Stimulated activated naive CD4-positive, alpha-beta T cell (primary cell): ENCODE results near the gene ANKRD16.
"Not testable (repeated sequence)": the region's sequence is repeated elsewhere in the genome, so short reads cannot be mapped to it uniquely, and the experiment has no call there.

ENCODE experiments used
- DNase-seq, 6 experiments: peaks; one replicate each; lab custom pipeline; 2025; lab: John Stamatoyannopoulos, UW

Gene ANKRD16

DNA sequence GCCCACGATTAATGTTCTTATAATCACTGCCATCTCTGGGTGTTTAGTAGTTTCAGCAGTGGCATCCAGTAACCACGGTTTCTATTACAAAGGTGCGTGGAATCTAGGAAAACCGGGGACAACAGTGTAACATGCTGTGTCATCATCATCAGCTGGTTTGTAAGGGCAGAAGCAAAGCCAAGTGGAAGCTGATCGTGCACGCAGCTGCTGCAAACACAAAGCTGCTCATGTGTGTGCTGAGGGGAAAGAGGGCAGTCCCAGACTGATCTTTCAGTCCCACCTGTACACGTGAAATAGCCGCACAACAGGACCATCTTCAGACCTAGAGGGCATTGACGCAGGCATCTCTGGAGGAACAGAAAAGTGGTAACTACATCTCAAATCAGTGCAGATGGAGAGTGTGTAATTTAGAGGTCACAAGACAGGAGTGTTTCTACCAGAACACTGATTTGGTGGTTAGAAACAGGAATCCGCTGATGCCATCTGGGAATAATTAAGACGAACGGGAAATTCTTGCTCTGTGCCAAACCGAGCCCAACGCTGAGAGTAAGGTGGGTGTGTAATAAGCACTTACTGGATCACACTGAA lies 13.4 kb downstream of the ANKRD16 start:
- no peak for DNase-seq

DNA sequence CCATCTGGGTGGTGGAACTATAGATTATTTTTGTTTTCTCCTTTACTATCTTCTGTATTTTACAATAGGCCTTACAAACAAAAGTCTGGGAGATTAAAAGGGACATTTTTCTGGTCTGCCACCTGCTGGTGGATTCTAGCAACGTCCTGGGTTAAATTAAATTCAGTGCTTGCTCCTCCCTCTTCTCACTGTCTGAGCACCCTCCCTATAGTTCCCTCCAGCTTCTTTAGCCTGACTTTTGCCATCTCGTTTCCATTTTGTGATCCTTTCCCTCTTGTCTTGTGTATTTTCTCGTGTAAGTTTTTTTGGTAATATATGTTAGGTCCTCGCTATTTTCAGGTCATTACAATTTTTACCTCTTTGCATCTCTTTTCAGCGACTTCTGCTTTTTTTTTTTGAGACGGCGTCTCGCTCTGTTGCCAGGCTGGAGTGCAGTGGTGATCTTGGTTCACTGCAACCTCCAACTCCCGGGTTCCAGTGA lies 16.1 kb downstream of the ANKRD16 start:
- DNase-seq, result peak; percentile 27 to 77 (median 50)

DNA sequence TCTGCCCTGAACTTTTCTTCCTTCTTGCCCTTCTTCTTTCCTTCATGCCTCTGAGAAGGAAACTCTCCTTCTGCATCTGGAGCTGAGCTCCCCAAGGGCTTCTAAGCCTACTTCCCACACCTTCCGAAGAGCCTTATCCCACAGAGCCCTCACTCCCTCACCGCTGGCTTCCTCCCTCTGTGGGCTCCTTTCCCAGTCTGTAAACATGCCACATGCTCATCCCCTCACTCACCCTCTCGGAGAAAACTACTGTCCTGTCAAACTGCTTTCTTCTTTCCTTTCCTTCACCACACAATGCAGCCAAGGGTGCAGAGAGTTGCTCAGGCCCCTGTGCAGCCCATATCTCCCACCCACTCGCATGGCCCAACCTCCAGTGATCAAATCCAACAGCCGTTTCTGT lies 18.1 kb downstream of the ANKRD16 start:
- no peak for DNase-seq

DNA sequence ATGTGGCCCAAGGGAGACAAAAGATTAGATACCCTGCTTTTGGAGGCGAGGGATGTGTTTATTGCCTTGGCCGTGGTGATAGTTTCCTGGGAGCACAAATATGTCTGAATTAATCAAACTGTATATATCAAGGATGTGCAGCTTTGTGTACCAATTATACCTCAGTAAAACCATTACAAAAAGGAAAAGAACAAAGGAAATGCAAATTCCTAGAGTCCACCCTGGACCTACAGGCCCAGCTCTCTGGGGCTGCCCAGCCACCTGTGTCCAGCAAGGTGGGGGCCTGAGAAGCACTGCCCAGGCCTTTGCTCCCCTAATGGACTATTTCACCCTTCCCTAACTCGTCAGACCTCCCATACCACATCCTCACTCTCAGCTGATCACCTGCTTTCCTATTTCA lies 20.5 kb downstream of the ANKRD16 start:
- DNase-seq, result no peak

DNA sequence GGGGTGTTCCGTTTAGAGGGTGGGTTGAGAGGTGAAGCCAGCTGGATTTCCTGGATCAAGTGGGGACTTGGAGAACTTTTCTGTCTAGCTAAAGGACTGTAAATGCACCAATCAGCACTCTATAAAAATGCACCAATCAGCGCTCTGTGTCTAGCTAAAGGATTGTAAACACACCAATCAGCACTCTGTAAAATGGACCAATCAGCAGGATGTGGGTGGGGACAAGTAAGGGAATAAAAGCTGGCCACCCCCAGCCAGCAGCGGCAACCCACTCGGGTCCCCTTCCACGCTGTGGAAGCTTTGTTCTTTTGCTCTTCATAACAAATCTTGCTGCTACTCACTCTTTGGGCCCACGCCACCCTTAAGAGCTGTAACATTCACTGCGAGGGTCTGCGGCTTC lies 21.3 kb downstream of the ANKRD16 start:
- DNase-seq, result not testable (repeated sequence)

DNA sequence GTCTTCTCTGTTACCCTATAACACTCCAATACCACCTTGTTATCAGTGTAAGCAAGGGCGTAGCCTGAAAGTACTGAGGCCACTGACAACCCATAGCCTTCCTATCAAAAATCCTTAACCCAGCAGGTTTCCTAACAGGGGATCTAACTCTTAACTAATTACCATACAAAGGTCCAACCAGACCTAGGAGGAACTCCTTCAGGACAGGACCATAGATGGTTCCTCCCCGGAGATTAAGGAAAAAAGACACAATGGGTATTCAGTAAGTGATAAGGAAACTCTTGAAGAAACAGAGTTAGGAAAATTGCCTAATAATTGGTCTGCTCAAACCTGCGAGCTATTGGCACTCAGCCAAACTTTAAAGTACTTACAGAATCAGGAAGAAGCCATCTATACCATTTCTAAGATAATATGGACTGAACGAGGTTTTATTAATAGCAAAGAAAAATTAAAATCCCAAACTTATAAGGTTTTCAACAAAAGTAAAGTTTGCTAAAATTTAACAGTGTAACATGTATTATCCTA lies 22.5 kb downstream of the ANKRD16 start:
- not testable (repeated sequence) for DNase-seq

DNA sequence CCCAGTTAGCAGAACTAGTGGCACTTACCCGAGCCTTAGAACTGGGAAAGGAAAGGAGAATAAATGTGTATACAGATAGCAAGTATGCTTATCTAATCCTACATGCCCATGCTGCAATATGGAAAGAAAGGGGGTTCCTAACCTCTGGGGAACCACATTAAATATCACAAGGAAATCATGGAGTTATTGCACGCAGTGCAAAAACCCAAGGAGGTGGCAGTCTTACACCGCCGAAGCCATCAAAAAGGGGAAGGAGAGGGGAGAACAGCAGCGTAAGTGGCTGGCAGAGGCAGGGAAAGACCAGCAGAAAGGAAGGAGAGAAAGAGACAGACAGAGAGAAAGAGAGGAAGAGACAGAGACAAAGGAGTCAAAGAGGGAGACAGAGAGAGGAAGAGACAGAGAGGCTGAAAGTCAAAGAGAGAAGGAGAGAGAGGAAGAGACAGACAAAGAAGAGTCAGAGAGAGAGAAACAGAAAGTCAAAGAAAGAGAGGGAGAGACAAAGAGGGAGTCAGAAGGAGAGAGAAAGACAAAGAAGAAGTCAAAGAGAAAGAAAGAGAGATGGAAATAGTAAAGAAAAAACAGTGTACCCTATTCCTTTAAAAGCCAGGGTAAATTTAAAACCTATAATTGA lies 23.1 kb downstream of the ANKRD16 start:
- not testable (repeated sequence) for DNase-seq

DNA sequence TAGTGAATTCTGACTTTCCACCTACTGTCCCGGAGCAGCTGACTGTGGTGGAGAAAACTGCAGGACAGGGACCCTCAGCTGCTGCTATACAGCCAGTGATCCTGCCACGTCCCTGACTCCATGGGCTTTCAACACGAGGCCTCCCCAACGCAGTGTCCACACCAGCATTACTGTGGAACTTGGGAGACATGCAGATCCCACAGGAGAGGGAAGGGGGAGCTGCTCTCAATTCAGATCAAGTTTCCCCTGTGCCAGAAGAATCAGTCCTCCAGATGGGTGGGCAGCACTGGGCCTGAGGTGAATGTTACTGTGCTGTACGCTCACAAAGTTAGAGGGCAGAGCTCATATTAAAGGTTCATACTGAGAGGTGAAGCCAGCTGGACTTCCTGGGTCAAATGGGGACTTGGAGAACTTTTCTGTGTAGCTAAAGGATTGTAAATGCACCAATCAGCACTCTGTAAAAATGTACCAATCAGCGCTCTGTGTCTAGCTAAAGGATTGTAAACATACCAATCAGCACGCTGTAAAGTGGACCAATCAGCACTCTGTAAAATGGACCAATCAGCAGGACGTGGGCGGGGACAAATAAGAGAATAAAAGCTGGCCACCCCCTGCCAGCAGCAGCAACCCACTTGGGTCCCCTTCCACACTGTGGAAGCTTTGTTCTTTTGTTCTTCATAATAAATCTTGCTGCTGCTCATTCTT lies 26.6 kb downstream of the ANKRD16 start:
- not testable (repeated sequence) for DNase-seq

DNA sequence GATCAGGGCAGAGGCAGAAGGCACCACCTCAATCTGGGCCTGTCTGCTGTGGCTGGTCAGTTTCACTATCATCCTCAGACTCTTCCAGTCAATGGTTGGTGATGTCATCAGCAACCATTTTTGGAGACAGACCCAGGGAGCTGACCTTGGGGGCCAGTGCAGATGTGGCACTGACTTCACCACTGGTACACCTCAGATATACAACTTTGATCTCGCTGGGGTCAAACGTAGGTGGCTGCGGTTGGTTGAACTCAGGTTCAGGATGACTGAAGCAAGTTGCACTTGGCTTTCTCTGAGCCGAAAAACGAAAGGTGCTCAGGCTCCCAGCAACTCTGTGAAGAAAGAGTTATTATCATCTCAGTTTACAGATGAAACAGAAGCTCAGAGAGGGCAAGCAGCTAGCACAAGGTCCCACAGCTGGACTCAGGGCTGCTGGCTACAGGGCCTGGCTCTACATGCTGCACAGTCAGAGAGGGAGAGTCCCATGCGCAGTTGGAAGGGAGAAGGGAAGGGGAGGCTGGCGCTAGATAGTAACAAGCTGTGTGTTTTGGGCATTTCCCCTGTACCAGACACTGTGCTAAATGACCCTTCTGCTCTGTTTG lies 27.2 kb downstream of the ANKRD16 start:
- no peak for DNase-seq

DNA sequence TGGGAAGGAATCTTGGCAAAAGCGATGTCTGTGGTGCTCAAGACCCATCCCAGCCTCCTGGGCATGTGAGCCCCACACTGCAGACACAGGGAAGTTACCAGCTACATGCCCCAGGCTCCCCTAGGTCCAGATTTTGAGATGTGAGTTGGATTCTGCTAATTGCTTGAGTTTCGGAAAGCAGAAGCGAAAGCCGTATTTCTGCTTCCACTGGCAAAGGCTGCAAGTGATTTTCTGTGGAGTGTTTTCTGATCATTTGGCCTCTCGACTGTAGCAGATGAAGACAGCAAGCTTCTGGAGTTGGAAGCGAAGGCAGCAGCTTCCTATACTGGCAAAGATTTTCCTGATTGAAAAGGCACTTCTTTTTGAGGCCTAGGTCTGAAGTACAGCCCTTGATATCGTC lies 29.6 kb downstream of the ANKRD16 start:
- DNase-seq, result no peak

DNA sequence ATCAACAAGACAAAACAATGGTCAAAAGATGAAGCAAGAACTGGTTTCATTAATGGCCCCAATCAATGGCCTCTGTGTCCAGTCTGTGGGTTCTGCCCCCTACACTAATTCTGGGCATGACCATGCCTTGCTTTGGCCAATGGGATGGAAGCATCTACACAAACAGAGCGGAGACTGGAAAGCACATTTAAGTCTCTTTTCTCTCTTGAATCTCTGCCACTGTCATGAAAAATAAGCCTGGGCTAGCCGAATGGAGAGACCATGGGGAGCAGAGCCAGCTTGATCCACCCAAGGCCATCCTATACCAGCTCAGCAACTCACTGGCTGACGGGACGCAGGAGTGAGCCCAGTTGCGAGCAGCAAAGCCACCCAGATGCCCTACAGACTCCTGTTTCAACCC lies 30.9 kb downstream of the ANKRD16 start:
- DNase-seq, result no peak

DNA sequence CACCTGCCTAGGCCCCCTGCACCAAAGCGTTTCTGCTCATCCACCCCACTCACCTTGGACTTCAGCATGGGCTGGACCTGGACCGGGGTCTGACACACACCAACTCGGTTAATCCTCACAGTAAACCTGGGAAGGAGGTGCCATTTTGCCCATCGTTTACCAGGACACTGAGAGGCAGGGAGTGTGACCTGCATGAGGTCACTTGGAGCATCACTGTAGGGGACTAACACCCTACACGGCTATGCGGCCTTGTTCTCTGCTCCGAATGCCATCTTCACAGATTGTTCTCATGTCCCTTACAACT lies 33.0 kb downstream of the ANKRD16 start:
- DNase-seq, result no peak

DNA sequence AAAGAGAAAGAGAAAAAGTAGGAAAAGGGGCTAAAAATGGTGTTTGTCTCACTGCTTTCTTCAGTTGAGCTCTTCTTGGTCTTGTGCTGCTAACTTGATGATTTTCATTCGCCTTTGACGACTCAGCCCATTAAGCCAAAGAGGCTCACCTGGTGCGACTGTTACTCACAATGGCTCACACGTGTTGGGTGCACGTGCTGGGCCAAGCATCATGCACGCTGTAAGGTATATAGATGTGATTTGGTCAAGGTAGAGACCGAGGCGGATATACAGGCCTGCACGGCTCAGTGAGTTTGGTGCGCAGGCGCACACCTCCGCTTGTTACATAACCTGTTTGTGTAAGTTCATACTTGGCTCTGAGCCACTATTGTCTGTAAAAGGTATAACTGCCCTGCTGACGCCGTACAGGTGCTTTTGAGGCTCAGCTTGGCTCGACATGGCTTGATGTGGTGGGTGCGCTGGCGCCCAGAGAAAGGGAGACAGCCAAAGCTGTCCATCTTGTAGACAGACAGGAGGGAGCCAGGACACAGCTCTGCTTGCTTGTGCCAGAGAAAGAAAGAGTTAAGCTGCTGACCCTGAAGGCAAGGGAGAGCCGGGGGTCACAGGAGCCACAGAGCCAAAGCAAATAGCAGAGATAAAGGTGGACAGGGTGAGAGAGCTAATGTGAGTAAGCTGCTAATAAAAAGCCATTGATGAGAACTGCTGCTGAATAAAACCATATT lies 33.6 kb downstream of the ANKRD16 start:
- no peak for DNase-seq

DNA sequence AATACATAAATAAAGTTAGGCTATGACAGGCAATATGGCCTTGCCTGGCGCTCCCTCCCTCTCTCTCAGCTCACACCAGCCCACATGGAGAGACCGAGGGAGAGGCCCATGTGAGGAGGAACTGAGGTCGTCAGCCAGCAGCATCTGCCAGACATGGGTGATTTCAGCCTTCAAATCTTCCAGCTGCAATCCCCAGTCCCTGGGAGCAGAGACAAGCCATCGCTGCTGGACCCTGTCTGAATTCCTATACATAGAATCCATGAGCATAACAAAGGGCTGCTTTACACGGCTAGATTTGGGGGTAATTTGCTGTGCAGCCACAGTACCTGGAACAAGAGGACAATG lies 35.6 kb downstream of the ANKRD16 start:
- DNase-seq, result no peak

DNA sequence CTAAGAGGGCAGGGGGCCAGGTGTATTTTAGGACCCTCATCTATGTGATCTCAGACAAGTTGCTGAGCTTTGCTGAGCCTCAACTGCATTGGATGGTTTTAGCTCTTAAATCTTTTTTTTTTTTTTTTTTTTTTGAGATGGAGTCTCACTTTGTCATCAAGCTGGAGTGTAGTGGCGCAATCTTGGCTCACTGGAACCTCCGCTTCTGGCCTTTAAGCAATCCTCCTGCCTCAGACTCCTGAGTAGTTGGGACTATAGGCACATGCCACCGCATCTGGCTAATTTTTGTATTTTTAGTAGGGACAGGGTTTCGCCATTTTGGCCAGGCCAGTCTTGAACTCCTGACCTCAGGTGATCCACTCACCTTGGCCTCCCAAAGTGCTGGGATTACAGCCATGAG lies 43.0 kb downstream of the ANKRD16 start:
- not testable (repeated sequence) for DNase-seq

DNA sequence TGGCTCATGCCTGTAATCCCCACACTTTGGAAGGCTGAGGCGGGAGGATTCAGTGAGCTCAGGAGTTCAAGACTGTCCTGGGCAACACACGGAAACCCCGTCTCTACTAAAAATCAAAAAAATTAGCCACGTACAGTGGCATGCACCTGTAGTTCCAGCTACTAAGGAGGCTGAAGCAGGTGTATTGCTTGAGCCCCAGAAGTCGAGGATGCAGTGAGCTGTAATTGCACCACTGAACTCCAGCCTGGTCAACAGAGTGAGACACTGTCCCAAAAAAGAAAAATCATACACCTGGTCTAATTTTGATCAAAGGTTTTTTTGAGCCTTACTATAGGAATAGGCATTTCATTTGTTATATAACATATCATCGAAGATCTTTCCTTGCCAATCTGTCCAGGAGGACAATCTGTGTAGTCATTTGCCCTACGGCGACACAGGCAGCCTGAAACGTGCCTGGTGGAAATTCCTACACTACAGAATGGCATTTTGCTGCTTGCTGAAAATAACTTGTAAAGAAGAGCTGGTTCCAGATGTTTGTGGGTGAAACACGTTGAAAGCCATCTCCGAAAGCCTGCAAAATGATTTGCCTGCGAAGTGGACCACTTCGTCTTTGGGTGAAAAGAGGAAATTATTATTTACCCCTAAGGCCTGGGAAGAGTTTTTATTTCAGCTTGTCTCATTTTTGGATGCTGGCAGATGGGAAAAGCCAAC lies 45.2 kb downstream of the ANKRD16 start:
- no peak for DNase-seq

DNA sequence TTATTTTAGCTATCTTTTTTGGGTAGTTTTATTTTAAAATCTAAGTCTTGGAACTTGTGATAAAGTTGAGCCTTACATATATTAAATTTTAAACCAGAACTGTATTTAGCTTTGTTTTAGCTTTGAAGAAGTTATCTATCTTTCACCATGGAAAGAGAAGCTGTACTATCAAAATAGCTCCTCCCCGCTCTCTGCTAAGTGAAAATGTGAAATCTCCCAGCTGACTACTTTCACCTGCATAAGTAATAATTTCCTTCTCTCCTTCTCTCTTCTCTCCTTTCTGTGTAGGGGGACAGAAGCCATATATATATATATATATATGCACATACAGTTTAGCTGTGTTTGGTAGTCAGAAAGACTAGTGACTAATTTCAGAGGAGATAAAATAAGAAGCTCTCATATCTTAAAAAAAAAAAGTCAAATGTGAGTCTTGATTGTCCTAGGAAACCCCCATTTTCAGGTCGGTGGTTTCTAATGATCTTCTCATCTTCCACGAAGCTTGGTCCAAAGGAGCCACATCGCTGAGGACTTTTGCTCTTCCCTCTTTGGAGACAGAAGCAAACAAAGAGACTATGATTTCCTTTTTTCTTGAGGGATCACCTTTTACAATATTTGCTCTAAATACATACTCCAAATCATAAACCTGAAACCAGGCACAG lies 45.9 kb downstream of the ANKRD16 start:
- no peak for DNase-seq

DNA sequence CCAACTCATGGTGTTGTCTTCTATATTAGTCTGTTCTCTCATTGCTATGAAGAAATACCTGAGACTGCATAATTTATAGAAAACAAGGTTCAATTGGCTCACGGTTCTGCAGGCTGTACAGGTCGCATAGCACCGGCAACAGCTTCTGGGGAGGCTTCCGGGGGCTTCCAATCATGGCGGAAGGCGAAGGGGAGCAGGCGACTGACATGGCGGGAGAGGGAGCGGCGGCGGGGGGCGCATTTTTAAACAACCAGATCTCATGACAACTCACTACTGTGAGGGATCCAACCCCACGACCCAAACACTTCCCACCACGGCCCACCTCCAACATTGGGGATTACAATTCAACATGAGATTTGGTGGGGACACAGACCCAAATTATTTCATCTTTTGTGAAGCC lies 47.7 kb downstream of the ANKRD16 start:
- DNase-seq, result no peak

DNA sequence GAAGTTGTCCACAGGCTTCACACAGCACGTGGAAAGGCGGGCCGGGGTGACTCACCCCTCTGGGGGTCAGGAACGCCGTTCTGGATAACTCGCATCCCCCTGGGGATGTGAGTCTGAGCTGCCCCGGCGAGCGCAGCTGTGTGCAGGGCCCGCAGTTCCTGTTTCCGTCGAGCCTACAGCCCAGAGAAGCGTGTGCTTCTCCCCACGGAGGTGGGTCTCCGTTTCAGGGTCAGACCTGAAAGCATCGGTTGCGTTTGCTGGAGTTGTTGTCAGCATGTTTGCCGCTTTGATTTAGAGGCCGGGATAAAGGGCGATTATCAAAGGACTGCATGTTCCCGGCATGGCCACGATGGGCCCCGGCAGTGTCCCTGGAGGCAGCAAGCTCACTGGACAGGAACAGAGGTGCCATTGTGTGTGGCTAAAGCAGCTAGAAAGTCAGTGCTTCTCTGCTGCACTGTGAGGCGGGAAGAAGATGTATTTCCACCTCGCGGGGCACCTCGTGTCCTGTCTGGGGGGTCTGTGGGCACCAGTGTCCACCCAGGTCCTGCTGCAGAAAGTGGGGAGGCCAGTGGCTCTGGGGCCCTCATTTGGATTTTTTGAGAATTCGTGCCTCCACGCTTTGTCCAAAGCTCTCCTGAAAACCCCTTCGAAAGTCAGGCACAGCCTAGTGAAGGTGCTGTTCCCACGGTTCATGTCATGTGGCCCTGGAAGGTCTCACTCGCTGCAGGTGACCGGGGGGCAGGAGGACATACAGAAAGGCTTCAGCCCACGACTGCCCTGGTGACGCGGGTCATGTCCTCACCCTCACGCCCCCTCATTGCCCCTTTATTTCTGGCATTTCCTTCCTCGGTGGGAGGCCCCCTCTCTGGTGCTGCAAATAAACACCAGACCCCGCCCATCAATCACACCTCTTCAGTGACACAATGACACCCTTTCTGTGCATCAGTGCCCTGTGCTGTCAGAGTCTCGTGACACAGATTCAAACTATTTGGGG lies 49.1 kb downstream of the ANKRD16 start:
- no peak for DNase-seq

DNA sequence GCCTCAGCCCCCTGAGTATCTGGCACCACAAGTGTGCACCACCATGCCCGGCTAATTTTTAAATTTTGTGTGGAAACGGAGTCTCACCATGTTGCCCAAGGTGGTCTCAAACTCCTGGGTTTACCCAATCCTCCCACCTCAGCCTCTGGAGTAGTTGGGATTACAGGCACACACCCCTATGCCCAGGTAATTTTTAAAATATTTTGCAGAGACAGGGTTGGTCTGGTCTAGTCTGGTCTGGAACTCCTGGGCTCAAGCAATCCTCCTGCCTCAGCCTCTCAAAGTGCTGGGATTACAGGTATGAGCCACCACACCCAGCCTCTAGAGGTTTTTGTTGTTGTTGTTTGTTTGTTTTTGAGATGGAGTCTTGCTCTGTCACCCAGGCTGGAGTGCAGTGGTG lies 53.5 kb downstream of the ANKRD16 start:
- DNase-seq, result not testable (repeated sequence)
